ENCODE data around the gene FAM228A. TPM values are rescaled to one million over a fixed set of nuclear protein-coding genes. Genes with fewer than 3 reads are reported as not detected.

The FAM228A gene
- total RNA-seq, 1 donor from 2014 or later: not detected

GRCh38 chr2:24225499-24226242 lies 50.8 kb downstream of the FAM228A start:
- DNase-seq (no peak), ATAC-seq (ENCODE audit: low read depth) (no peak)
- ChIA-PET CTCF (no interaction called here), POLR2A (no interaction called here)
- TF ChIP-seq, protein P1, sequence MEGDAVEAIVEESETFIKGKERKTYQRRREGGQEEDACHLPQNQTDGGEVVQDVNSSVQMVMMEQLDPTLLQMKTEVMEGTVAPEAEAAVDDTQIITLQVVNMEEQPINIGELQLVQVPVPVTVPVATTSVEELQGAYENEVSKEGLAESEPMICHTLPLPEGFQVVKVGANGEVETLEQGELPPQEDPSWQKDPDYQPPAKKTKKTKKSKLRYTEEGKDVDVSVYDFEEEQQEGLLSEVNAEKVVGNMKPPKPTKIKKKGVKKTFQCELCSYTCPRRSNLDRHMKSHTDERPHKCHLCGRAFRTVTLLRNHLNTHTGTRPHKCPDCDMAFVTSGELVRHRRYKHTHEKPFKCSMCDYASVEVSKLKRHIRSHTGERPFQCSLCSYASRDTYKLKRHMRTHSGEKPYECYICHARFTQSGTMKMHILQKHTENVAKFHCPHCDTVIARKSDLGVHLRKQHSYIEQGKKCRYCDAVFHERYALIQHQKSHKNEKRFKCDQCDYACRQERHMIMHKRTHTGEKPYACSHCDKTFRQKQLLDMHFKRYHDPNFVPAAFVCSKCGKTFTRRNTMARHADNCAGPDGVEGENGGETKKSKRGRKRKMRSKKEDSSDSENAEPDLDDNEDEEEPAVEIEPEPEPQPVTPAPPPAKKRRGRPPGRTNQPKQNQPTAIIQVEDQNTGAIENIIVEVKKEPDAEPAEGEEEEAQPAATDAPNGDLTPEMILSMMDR (IDR thresholded peaks at IDR 0.05): no peak
- no peak overlapping the region for H3K27ac Mint-ChIP-seq
- H3K27me3 Mint-ChIP-seq: no peaks in the 10 kb centered on the region
- H3K36me3 Mint-ChIP-seq (ENCODE audit: low read depth): peaks cover 61% of the 10 kb centered on the region
- H3K4me3 Mint-ChIP-seq: no peak overlapping the region
- H3K9me3 Mint-ChIP-seq: no peaks in the 10 kb centered on the region
- H3K4me1 Mint-ChIP-seq: no peaks in the 10 kb centered on the region
- intact Hi-C loops (cut with micrococcal nuclease): no loop called here

- Mint-ChIP-seq H3K4me1 (no peaks in the 10 kb centered on the region), H3K36me3 (ENCODE audit: low read depth) (peaks cover 49% of the 10 kb centered on the region), H3K9me3 (no peaks in the 10 kb centered on the region), H3K27ac (no peak overlapping the region), H3K27me3 (no peaks in the 10 kb centered on the region), H3K4me3 (no peak overlapping the region)
- CTCF ChIA-PET: no interaction called here
- DNase-seq (no peak), ATAC-seq (ENCODE audit: low read depth) (no peak)
- intact Hi-C loops (cut with micrococcal nuclease): loop anchor here (1.0 kb wide), 1 partner anchor 154 kb away; no protein-coding TSS in a partner anchor
- POLR2A ChIA-PET: no interaction called here
- TF ChIP-seq, protein P1 (IDR thresholded peaks at IDR 0.05): no peak
Measured at GRCh38 chr2:24228470-24228869, 53.6 kb downstream of the FAM228A start.

GRCh38 chr2:24231461-24231881 lies 56.6 kb downstream of the FAM228A start:
- Mint-ChIP-seq H3K27ac (no peak overlapping the region), H3K4me3 (no peak overlapping the region), H3K9me3 (no peaks in the 10 kb centered on the region), H3K36me3 (ENCODE audit: low read depth) (peaks cover 50% of the 10 kb centered on the region), H3K27me3 (no peaks in the 10 kb centered on the region), H3K4me1 (no peaks in the 10 kb centered on the region)
- ATAC-seq (ENCODE audit: low read depth): no peak
- intact Hi-C loops (cut with micrococcal nuclease): no loop called here
- TF ChIP-seq, protein P1 (IDR thresholded peaks at IDR 0.05): no peak
- POLR2A ChIA-PET: no interaction called here
- DNase-seq: no peak
- CTCF ChIA-PET: no interaction called here

GRCh38 chr2:24233321-24233720 lies 58.5 kb downstream of the FAM228A start:
- H3K27ac Mint-ChIP-seq: no peak overlapping the region
- peaks cover 49% of the 10 kb centered on the region for H3K36me3 Mint-ChIP-seq (ENCODE audit: low read depth)
- no peak overlapping the region for H3K4me3 Mint-ChIP-seq
- TF ChIP-seq, protein P1 (IDR thresholded peaks at IDR 0.05): no peak
- H3K27me3 Mint-ChIP-seq: no peaks in the 10 kb centered on the region
- POLR2A ChIA-PET: no interaction called here
- no peaks in the 10 kb centered on the region for H3K4me1 Mint-ChIP-seq
- intact Hi-C loops (cut with micrococcal nuclease): no loop called here
- ATAC-seq (ENCODE audit: low read depth) (no peak), DNase-seq (no peak)
- CTCF ChIA-PET: no interaction called here
- H3K9me3 Mint-ChIP-seq: no peaks in the 10 kb centered on the region

DNA sequence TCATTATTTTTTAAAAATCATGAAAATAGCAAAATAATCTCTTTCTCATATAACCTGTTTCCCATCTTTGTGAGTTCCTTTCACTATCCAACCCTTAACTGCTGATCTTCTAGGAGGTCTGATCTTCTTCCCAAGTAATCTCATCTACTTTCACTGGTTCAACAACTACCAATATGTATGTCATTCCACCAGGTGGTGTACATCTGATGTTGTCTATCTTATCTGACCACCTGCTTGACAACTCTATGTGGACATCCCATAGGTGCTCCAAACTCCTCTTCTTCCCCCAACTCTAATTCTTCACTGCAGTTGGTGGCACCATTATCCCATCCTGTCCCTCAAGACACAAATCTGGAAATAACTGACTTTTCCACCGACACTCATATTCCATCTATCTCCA lies 62.5 kb downstream of the FAM228A start:
- intact Hi-C loops (cut with micrococcal nuclease): no loop called here
- ATAC-seq (ENCODE audit: low read depth): no peak
- DNase-seq: no peak
- TF ChIP-seq, protein P1 (IDR thresholded peaks at IDR 0.05): no peak
- Mint-ChIP-seq H3K4me3 (no peak overlapping the region), H3K36me3 (ENCODE audit: low read depth) (peaks cover 65% of the 10 kb centered on the region), H3K9me3 (no peaks in the 10 kb centered on the region), H3K27ac (no peak overlapping the region), H3K4me1 (no peaks in the 10 kb centered on the region), H3K27me3 (no peaks in the 10 kb centered on the region)
- ChIA-PET POLR2A (no interaction called here), CTCF (no interaction called here)
